H1 (cell line): ENCODE data around the gene PITPNB. TPM values are rescaled to one million over a fixed set of nuclear protein-coding genes. Genes with fewer than 3 reads are reported as not detected.

Experiments
- CTCF ChIA-PET: fragments of 300-600 bp; sonication (Branson Sonifier 250); formaldehyde crosslinking; loops from one replicate; lab custom pipeline; 2021; ENCODE audit not compliant: partially characterized antibody; lab: Charles Lee
- POLR2A ChIA-PET: fragments of 300-600 bp; sonication (Branson Sonifier 250); formaldehyde crosslinking; loops from one replicate; lab custom pipeline; 2021; ENCODE audit warnings: inconsistent platforms; ENCODE audit not compliant: partially characterized antibody; lab: Charles Lee
- DNase-seq, 2 experiments: peaks; one replicate each; pipeline versions ENCODE4 v3.0.0 to v3.0.0-alpha.2; 2010 to 2022; ENCODE audit warnings: low spot score in 2 of 2, low read depth in 1 of 2, mixed read lengths in 1 of 2
- FAIRE-seq: peaks from 2 replicates; lab custom pipeline; 2011; peaks lifted over from hg19 to GRCh38; lab: Jason Lieb, UNC
- H2AFZ ChIP-seq: 2 replicates; pipeline ENCODE4 v1.8.1; 2012; ENCODE audit warnings: low read length, inconsistent platforms
- H2AK5ac ChIP-seq: 2 replicates; pipeline ENCODE4 v1.6.1; 2013; ENCODE audit warnings: low read depth, low read length
- H2BK120ac ChIP-seq: replicated peaks from 2 replicates; pipeline ENCODE3; 2013; ENCODE audit warnings: low read depth, low read length, inconsistent platforms
- H2BK12ac ChIP-seq: 2 replicates; pipeline ENCODE4 v1.6.1; 2013; ENCODE audit warnings: low read depth, low read length
- H2BK15ac ChIP-seq: 2 replicates; pipeline ENCODE4 v1.6.1; 2013; ENCODE audit warnings: low read length
- H2BK20ac ChIP-seq: 2 replicates; pipeline ENCODE4 v1.6.1; 2013; ENCODE audit warnings: low read length
- H2BK5ac ChIP-seq: 2 replicates; pipeline ENCODE4 v1.6.1; 2013; ENCODE audit warnings: low read depth, low read length
- H3K14ac ChIP-seq: 2 replicates; pipeline ENCODE4 v1.6.1; 2013; ENCODE audit warnings: inconsistent platforms; ENCODE audit not compliant: insufficient read length
- H3K18ac ChIP-seq: 2 replicates; pipeline ENCODE4 v1.6.1; 2013; ENCODE audit warnings: low read length; ENCODE audit errors: extremely low read depth
- H3K23ac ChIP-seq: 2 replicates; pipeline ENCODE4 v1.6.1; 2013; ENCODE audit warnings: inconsistent platforms; ENCODE audit not compliant: insufficient read length
- H3K23me2 ChIP-seq: 2 replicates; pipeline ENCODE4 v1.6.1; 2013; ENCODE audit warnings: low read depth, low read length
- H3K27ac ChIP-seq: 2 replicates; pipeline ENCODE4 v1.6.1; 2011; ENCODE audit warnings: low read depth, low read length, inconsistent platforms
- H3K27me3 ChIP-seq, 4 experiments: replicated peaks in 1 of 4; 1 replicate in 1 of 4; 2 replicates in 3 of 4; pipeline versions ENCODE4 v1.6.1 to v1.8.1; 2011 to 2013; ENCODE audit warnings: low read length in 3 of 4, mild to moderate bottlenecking in 3 of 4, inconsistent platforms in 2 of 4, mixed read lengths in 2 of 4, moderate library complexity in 1 of 4; ENCODE audit not compliant: control insufficient read depth in 3 of 4, insufficient read depth in 3 of 4; ENCODE audit errors: extremely low read depth in 1 of 4
- H3K36me3 ChIP-seq, 4 experiments: 2 replicates each; pipeline versions ENCODE4 v1.6.1 to v1.8.1; 2011 to 2013; ENCODE audit warnings: mild to moderate bottlenecking in 4 of 4, low read length in 3 of 4, moderate library complexity in 2 of 4, control low read depth in 1 of 4, inconsistent platforms in 1 of 4; ENCODE audit not compliant: insufficient read depth in 4 of 4, control insufficient read depth in 2 of 4
- H3K4ac ChIP-seq: replicated peaks from 2 replicates; pipeline ENCODE3; 2013; ENCODE audit warnings: low read length, low read depth, mixed read lengths, inconsistent platforms; ENCODE audit not compliant: insufficient read length
- H3K4me1 ChIP-seq, 4 experiments: replicated peaks in 1 of 4; 1 replicate in 1 of 4; 2 replicates in 3 of 4; pipeline versions ENCODE4 v1.6.1 to v1.8.1; 2011 to 2013; ENCODE audit warnings: low read length in 3 of 4, inconsistent platforms in 2 of 4, mixed read lengths in 1 of 4; ENCODE audit not compliant: insufficient read depth in 4 of 4, control insufficient read depth in 3 of 4
- H3K4me2 ChIP-seq, 2 experiments: 2 replicates each; pipeline versions ENCODE4 v1.6.1 to v1.8.1; 2011 to 2013; ENCODE audit warnings: low read depth in 2 of 2, low read length in 2 of 2, control low read depth in 1 of 2, inconsistent platforms in 1 of 2, mild to moderate bottlenecking in 1 of 2; ENCODE audit not compliant: insufficient read depth in 1 of 2
- H3K4me3 ChIP-seq, 4 experiments: fragments of 200-600, 300-600 bp in 1 of 4; sonication (generic), shearing (Covaris generic), sonication (Bioruptor Twin) in 1 of 4; 2 replicates each; pipeline versions ENCODE4 v1.5.1 to v1.8.1; 2011 to 2016; ENCODE audit warnings: low read length in 4 of 4, low read depth in 3 of 4, control low read depth in 2 of 4, inconsistent platforms in 2 of 4, mild to moderate bottlenecking in 2 of 4, mixed read lengths in 1 of 4, moderate library complexity in 1 of 4; ENCODE audit not compliant: insufficient read depth in 2 of 4; ENCODE audit errors: extremely low read depth in 1 of 4
- H3K56ac ChIP-seq: replicated peaks from 2 replicates; pipeline ENCODE3; 2013; ENCODE audit warnings: low read depth, mild to moderate bottlenecking, mixed read lengths, low read length, inconsistent platforms; ENCODE audit not compliant: insufficient read length
- H3K79me1 ChIP-seq: 2 replicates; pipeline ENCODE4 v1.6.1; 2013; ENCODE audit warnings: low read depth, low read length, control low read depth
- H3K79me2 ChIP-seq, 2 experiments: 2 replicates each; pipeline versions ENCODE4 v1.6.1 to v1.8.1; 2012 to 2013; ENCODE audit warnings: low read length in 2 of 2, mild to moderate bottlenecking in 2 of 2, inconsistent platforms in 1 of 2; ENCODE audit not compliant: insufficient read depth in 2 of 2, control insufficient read depth in 1 of 2
- H3K9ac ChIP-seq, 4 experiments: replicated peaks in 1 of 4; 1 replicate in 1 of 4; 2 replicates in 3 of 4; pipeline versions ENCODE4 v1.6.1 to v1.8.1; 2011 to 2013; ENCODE audit warnings: low read depth in 3 of 4, low read length in 3 of 4, control low read depth in 2 of 4, mild to moderate bottlenecking in 2 of 4, moderate library complexity in 2 of 4, inconsistent platforms in 1 of 4; ENCODE audit errors: extremely low read depth in 1 of 4
- H3K9me3 ChIP-seq, 2 experiments: 2 replicates each; pipeline versions ENCODE4 v1.6.1 to v1.8.1; 2012 to 2013; ENCODE audit warnings: mild to moderate bottlenecking in 2 of 2, moderate library complexity in 2 of 2, control low read depth in 1 of 2, inconsistent platforms in 1 of 2, low read depth in 1 of 2, low read length in 1 of 2, mixed read lengths in 1 of 2; ENCODE audit not compliant: insufficient read depth in 2 of 2
- H4K20me1 ChIP-seq, 2 experiments: replicated peaks in 1 of 2; 2 replicates each; pipeline versions ENCODE3 to v1.8.1; 2011 to 2013; ENCODE audit warnings: inconsistent platforms in 2 of 2, low read length in 2 of 2, mild to moderate bottlenecking in 1 of 2; ENCODE audit not compliant: insufficient read depth in 2 of 2, control insufficient read depth in 1 of 2
- H4K5ac ChIP-seq: 2 replicates; pipeline ENCODE4 v1.6.1; 2013; ENCODE audit warnings: low read length, low read depth, mixed read lengths, inconsistent platforms; ENCODE audit not compliant: insufficient read length
- H4K8ac ChIP-seq: 2 replicates; pipeline ENCODE4 v1.8.0; 2013; ENCODE audit warnings: mild to moderate bottlenecking, moderate library complexity, low read length, inconsistent platforms; ENCODE audit not compliant: insufficient read depth; ENCODE audit errors: extremely low read depth
- H4K91ac ChIP-seq: replicated peaks from 2 replicates; pipeline ENCODE3; 2013; ENCODE audit warnings: low read length, mixed read lengths, inconsistent platforms; ENCODE audit not compliant: insufficient read length
- ATF2 ChIP-seq: IDR thresholded peaks from 2 replicates; pipeline ENCODE4 v1.6.1; 2012; ENCODE audit warnings: low read length, inconsistent platforms
- BRCA1 ChIP-seq: IDR thresholded peaks from 2 replicates; pipeline ENCODE4 v1.6.1; 2012; ENCODE audit warnings: low read depth, low read length, improper control_type of control experiment
- CBX5 ChIP-seq: fragments of 300-800, 300-1000 bp; sonication (generic); IDR thresholded peaks from 2 replicates; pipeline ENCODE4 v1.7.1; 2016; ENCODE audit warnings: antibody characterized with exemption, low read length, low read depth
- CBX8 ChIP-seq: fragments of 300-800, 300-1000 bp; sonication (generic); IDR thresholded peaks from 2 replicates; pipeline ENCODE4 v1.7.1; 2016; ENCODE audit warnings: low read depth, low read length, borderline replicate concordance
- CHD1 ChIP-seq: IDR thresholded peaks from 2 replicates; pipeline ENCODE4 v1.6.1; 2012; ENCODE audit warnings: low read depth, low read length, improper control_type of control experiment
- CREB1 ChIP-seq: IDR thresholded peaks from 2 replicates; pipeline ENCODE4 v1.6.1; 2012; ENCODE audit warnings: inconsistent platforms
- EP300 ChIP-seq, 2 experiments: IDR thresholded peaks; 1 replicate in 1 of 2; 2 replicates in 1 of 2; pipeline ENCODE4 v1.6.1; 2011 to 2012; ENCODE audit warnings: low read depth in 2 of 2, low read length in 2 of 2, mild to moderate bottlenecking in 2 of 2, borderline replicate concordance in 1 of 2, inconsistent platforms in 1 of 2, moderate library complexity in 1 of 2
- JUN ChIP-seq: IDR thresholded peaks from 2 replicates; pipeline ENCODE4 v1.6.1; 2011; ENCODE audit warnings: low read depth, mild to moderate bottlenecking, improper control_type of control experiment, low read length
- KDM4A ChIP-seq: IDR thresholded peaks from one replicate; pipeline ENCODE4 v1.7.1; 2012; ENCODE audit warnings: low read depth, mild to moderate bottlenecking, moderate library complexity, low read length, inconsistent platforms; ENCODE audit not compliant: severe bottlenecking
- MAFK ChIP-seq: IDR thresholded peaks from 2 replicates; pipeline ENCODE4 v1.6.1; 2012; ENCODE audit warnings: low read depth, mild to moderate bottlenecking, improper control_type of control experiment, low read length
- NANOG ChIP-seq: IDR thresholded peaks from 2 replicates; pipeline ENCODE4 v1.6.1; 2011; ENCODE audit warnings: low read length, low read depth, mild to moderate bottlenecking, inconsistent platforms; ENCODE audit not compliant: insufficient read depth, poor library complexity, severe bottlenecking
- NRF1 ChIP-seq: IDR thresholded peaks from 2 replicates; pipeline ENCODE4 v1.6.1; 2011; ENCODE audit warnings: mild to moderate bottlenecking, low read depth, low read length, improper control_type of control experiment
- WGBS, 2 experiments: shearing (Covaris generic) in 1 of 2; methylation state at CpG; one replicate each; pipeline versions ENCODE4 v1.1.6 to v1.1.7; 2013 to 2015; ENCODE audit warnings: low lambda C conversion rate in 2 of 2, mixed read lengths in 2 of 2, inconsistent platforms in 1 of 2, low coverage in 1 of 2, missing lambda C conversion rate in 1 of 2; ENCODE audit not compliant: insufficient replicate concordance in 2 of 2, insufficient coverage in 1 of 2, insufficient read length in 1 of 2; ENCODE audit errors: extremely low coverage in 1 of 2, missing lambda C conversion rate in 1 of 2; 5-methylcytosine and 5-hydroxymethylcytosine counted together
- polyA plus RNA-seq, 7 experiments: library from polyadenylated mRNA; depleted of rRNA in 3 of 7; stranded (reverse) in 5 of 7; unstranded in 2 of 7; fragments of >200 nt in 5 of 7; fragments of 200-250 nt in 2 of 7; gene quantifications; 1 replicate in 5 of 7; 2 replicates in 1 of 7; 4 replicates in 1 of 7; pipeline versions ENCODE4 v1.2.1 to v1.2.3, GENCODE V29; 2011 to 2013; ENCODE audit warnings: missing spikeins in 2 of 7, mixed read lengths in 2 of 7
- total RNA-seq: library from RNA; stranded (reverse); fragmentation: NEBNext Ultra II Directional; extraction: Animal tissue kit (Norgen Biotek cat#: 25700); gene quantifications from 2 replicates; pipeline ENCODE4 v1.2.1, GENCODE V29; 2021

Gene PITPNB
- total and polyA plus RNA-seq, 2 of the 8 experiments (the other 6 are each of a cell fraction or from before 2014, with no cell fraction given): 24.6 to 89.3 TPM

- no peak overlapping the region for H2BK12ac ChIP-seq
- no peaks in the 10 kb centered on the region; the same call in 1 of the 2 replicates for H3K79me1 ChIP-seq
- H3K27ac ChIP-seq: no peak overlapping the region
- H3K9me3 ChIP-seq: no peaks in the 10 kb centered on the region
- no peaks in the 10 kb centered on the region for H3K27me3 ChIP-seq
- H3K56ac ChIP-seq: no peak overlapping the region
- no peaks in the 10 kb centered on the region; the same call in 1 of the 2 replicates for H3K23me2 ChIP-seq
- peaks cover 7 to 30% (median 20%) of the 10 kb centered on the region in 4 experiments for H3K4me1 ChIP-seq
- no peak overlapping the region for H3K14ac ChIP-seq
- H4K20me1 ChIP-seq: peaks cover 0 to 1% of the 10 kb centered on the region in 2 experiments
- no peak overlapping the region for H3K23ac ChIP-seq
- H2AK5ac ChIP-seq: no peak overlapping the region
- no peak overlapping the region for H3K9ac ChIP-seq
- H3K4ac ChIP-seq: no peak overlapping the region
- H4K5ac ChIP-seq: no peak overlapping the region
- no peak for FAIRE-seq
- ChIA-PET CTCF (no interaction called here), POLR2A (no interaction called here)
- 96% methylated on average over 5 of the region's 5 CpGs; no CpG with 5 or more reads in 1 of the 2 experiments for WGBS, 2 experiments
- H3K36me3 ChIP-seq: peaks cover 0 to 18% (median 0%) of the 10 kb centered on the region in 4 experiments; a peak in 3 of 8 replicates
- no peak overlapping the region for H4K91ac ChIP-seq
- DNase-seq: peak in 1 of 2 experiments; percentile 29
- H2BK120ac ChIP-seq: no peak overlapping the region
- H3K79me2 ChIP-seq: no peaks in the 10 kb centered on the region
- H3K4me2 ChIP-seq: no peak overlapping the region
- H2BK5ac ChIP-seq: no peak overlapping the region
- H2AFZ ChIP-seq: no peak overlapping the region
- no peak overlapping the region for H3K4me3 ChIP-seq
- no peak overlapping the region for H4K8ac ChIP-seq
- no peak overlapping the region for H3K18ac ChIP-seq
- H2BK15ac ChIP-seq: no peak overlapping the region
- no peak overlapping the region for H2BK20ac ChIP-seq
- TF ChIP-seq CBX5 (no peak), KDM4A (no peak), CBX8 (no peak), NRF1 (no peak), EP300 (IDR thresholded peaks at IDR 0.05; ENCODE audit: borderline replicate concordance in 1 of 2, low read depth in 2 of 2, low read length in 2 of 2) (no peak), ATF2 (no peak), NANOG (no peak), MAFK (no peak), BRCA1 (no peak), CREB1 (no peak), JUN (no peak), CHD1 (no peak)
Measured at GRCh38 chr22:27846248-27846757, 72.8 kb downstream of the PITPNB start.
